ENCODE results near the gene SRRM4.

SRRM4 gene

DNA sequence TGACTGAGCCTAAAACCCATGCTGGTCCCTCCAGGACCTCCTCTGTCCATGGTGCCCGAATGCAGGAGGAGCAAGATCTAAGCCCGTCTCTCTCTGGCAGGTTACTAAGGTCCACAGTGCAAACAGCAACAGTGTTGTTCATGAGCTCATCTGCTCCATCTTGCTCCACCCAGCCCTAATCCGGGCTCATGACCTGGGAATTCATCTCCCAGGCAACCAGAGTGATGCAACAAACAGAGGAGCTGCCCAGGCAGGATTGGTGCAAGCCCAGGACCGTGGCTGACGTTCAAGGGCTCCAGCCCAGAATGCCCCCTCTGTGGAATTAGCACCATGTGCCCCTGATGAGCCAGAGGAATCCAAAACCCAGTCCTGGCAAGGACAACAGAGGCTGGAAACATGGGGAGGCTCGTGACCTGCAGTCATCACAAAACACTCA is 227.3 kb downstream of the SRRM4 start:
- no peaks in the 10 kb centered on the region for H3K36me3 ChIP-seq (ENCODE audit: control insufficient read depth in 1 of 2, insufficient read depth in 2 of 2, low read length in 2 of 2)
- H3K4me1 ChIP-seq (ENCODE audit: control insufficient read depth in 1 of 2, insufficient read depth in 2 of 2, low read length in 2 of 2): peaks cover 12 to 44% of the 10 kb centered on the region in 2 donors
- H3K27ac ChIP-seq (ENCODE audit: low read length): peak overlapping the region; percentile 40
- H3K27me3 ChIP-seq (ENCODE audit: low read depth, low read length): no peaks in the 10 kb centered on the region
- H3K4me3 ChIP-seq (ENCODE audit: low read depth in 1 of 2, low read length in 2 of 2): no peak overlapping the region
- H3K9me3 ChIP-seq (ENCODE audit: control insufficient read depth in 1 of 2, low read length in 2 of 2): no peaks in the 10 kb centered on the region

DNA sequence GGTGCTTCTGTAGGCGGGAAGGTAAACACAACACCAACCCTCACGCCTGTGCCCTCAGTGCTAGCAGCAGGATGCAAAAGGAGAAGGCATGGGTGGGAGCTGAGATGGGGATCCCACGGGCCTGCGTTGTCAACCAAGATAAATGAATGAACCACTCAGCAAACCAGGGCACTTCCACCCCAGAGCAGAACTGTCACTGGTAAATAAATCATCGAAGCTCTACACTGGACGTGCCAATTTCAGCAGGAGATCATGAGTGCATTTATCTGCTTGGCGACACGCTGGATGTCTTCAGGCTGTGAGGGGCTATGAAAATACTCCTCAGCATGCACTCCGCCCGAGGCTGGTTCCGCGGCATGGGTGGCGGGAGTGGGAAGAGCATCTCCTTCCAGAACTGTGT is 230.5 kb downstream of the SRRM4 start:
- Histone ChIP-seq H3K36me3 (ENCODE audit: control insufficient read depth in 1 of 2, insufficient read depth in 2 of 2, low read length in 2 of 2) (no peaks in the 10 kb centered on the region), H3K4me3 (ENCODE audit: low read depth in 1 of 2, low read length in 2 of 2) (no peak overlapping the region), H3K9me3 (ENCODE audit: control insufficient read depth in 1 of 2, low read length in 2 of 2) (no peaks in the 10 kb centered on the region), H3K27me3 (ENCODE audit: low read depth, low read length) (no peaks in the 10 kb centered on the region), H3K27ac (ENCODE audit: low read length) (no peak overlapping the region), H3K4me1 (ENCODE audit: control insufficient read depth in 1 of 2, insufficient read depth in 2 of 2, low read length in 2 of 2) (peaks cover 9 to 25% of the 10 kb centered on the region in 2 donors)

Measured in muscle layer of duodenum (tissue), 2 donors.